Activated T-helper 1 cell treated with anti-CD3 and anti-CD28 coated beads, Interleukin-12 subunit alpha, Interleukin-12 subunit beta, Interleukin-2, Interleukin-4 antibody, amounts not matched to agents 30 ng/mL and 10 ng/mL and 1 ng/mL, durations not matched to agents 14 hours and 24 hours and 36 hours (primary cell): ENCODE results near the gene UGT1A8. TPM values are rescaled to one million over a fixed set of nuclear protein-coding genes. Genes with fewer than 3 reads are reported as not detected.
"Not testable (repeated sequence)": the region's sequence is repeated elsewhere in the genome, so short reads cannot be mapped to it uniquely, and the experiment has no call there.

Experiments
- DNase-seq: peaks from one replicate; pipeline ENCODE4 v3.0.0; 2021; ENCODE audit warnings: low spot score
- H3K27ac Mint-ChIP-seq: one replicate; pipeline ENCODE4 v1.8.0; 2021; ENCODE audit warnings: mild to moderate bottlenecking, mixed read lengths
- H3K27me3 Mint-ChIP-seq: one replicate; pipeline ENCODE4 v1.8.0; 2022; ENCODE audit warnings: mild to moderate bottlenecking, moderate library complexity, mixed read lengths; ENCODE audit not compliant: insufficient read depth
- H3K36me3 Mint-ChIP-seq: one replicate; pipeline ENCODE4 v1.8.0; 2021; ENCODE audit warnings: low read depth, mixed read lengths
- H3K4me1 Mint-ChIP-seq: one replicate; pipeline ENCODE4 v1.8.0; 2021; ENCODE audit warnings: low read depth, mixed read lengths
- H3K4me3 Mint-ChIP-seq: one replicate; pipeline ENCODE4 v1.8.0; 2021; ENCODE audit warnings: mild to moderate bottlenecking, moderate library complexity, mixed read lengths
- H3K9me3 Mint-ChIP-seq: one replicate; pipeline ENCODE4 v1.8.0; 2021; ENCODE audit warnings: mixed read lengths
- intact Hi-C: fragments of 100-400 bp; cut with micrococcal nuclease; formaldehyde crosslinking; loops from one replicate; pipeline ENCODE4 v1.15.1; 2024
- total RNA-seq: library from RNA; stranded (reverse); gene quantifications from 2 replicates; pipeline ENCODE4 v1.2.3, GENCODE V29; 2022

Gene UGT1A8
- total RNA-seq, 1 donor from 2014 or later: not detected

GRCh38 chr2:233654501-233654900 lies 37.1 kb downstream of the UGT1A8 start:
- Mint-ChIP-seq H3K36me3 (no peaks in the 10 kb centered on the region), H3K4me1 (no peaks in the 10 kb centered on the region), H3K27ac (no peak overlapping the region), H3K4me3 (no peak overlapping the region), H3K27me3 (peaks cover 16% of the 10 kb centered on the region), H3K9me3 (no peaks in the 10 kb centered on the region)
- DNase-seq: no peak
- intact Hi-C loops: no loop called here

GRCh38 chr2:233655043-233655442 lies 37.6 kb downstream of the UGT1A8 start:
- Mint-ChIP-seq H3K27me3 (peaks cover 16% of the 10 kb centered on the region), H3K27ac (no peak overlapping the region), H3K36me3 (no peaks in the 10 kb centered on the region), H3K9me3 (no peaks in the 10 kb centered on the region), H3K4me1 (no peaks in the 10 kb centered on the region), H3K4me3 (no peak overlapping the region)
- DNase-seq: no peak
- intact Hi-C loops: no loop called here

GRCh38 chr2:233655943-233656342 lies 38.5 kb downstream of the UGT1A8 start:
- H3K36me3 Mint-ChIP-seq, DNase-seq, intact Hi-C loops, H3K4me3 Mint-ChIP-seq, H3K9me3 Mint-ChIP-seq, H3K4me1 Mint-ChIP-seq, H3K27ac Mint-ChIP-seq: not testable (repeated sequence)
- peaks cover 13% of the 10 kb centered on the region for H3K27me3 Mint-ChIP-seq

GRCh38 chr2:233656443-233656842 lies 39.0 kb downstream of the UGT1A8 start:
- Mint-ChIP-seq H3K4me1 (no peaks in the 10 kb centered on the region), H3K27ac (no peak overlapping the region), H3K4me3 (no peak overlapping the region), H3K36me3 (no peaks in the 10 kb centered on the region), H3K27me3 (peaks cover 13% of the 10 kb centered on the region), H3K9me3 (no peaks in the 10 kb centered on the region)
- no peak for DNase-seq
- intact Hi-C loops: no loop called here

GRCh38 chr2:233658610-233659009 lies 41.2 kb downstream of the UGT1A8 start:
- Mint-ChIP-seq H3K4me1 (no peaks in the 10 kb centered on the region), H3K27ac (no peak overlapping the region), H3K27me3 (peaks cover 6% of the 10 kb centered on the region), H3K4me3 (no peak overlapping the region), H3K9me3 (no peaks in the 10 kb centered on the region), H3K36me3 (no peaks in the 10 kb centered on the region)
- DNase-seq: no peak
- intact Hi-C loops: no loop called here

GRCh38 chr2:233663911-233664310 lies 46.5 kb downstream of the UGT1A8 start:
- peaks cover 8% of the 10 kb centered on the region for H3K27me3 Mint-ChIP-seq
- intact Hi-C loops: no loop called here
- no peaks in the 10 kb centered on the region for H3K4me1 Mint-ChIP-seq
- H3K9me3 Mint-ChIP-seq: no peaks in the 10 kb centered on the region
- no peak overlapping the region for H3K4me3 Mint-ChIP-seq
- no peak for DNase-seq
- H3K36me3 Mint-ChIP-seq: no peaks in the 10 kb centered on the region
- no peak overlapping the region for H3K27ac Mint-ChIP-seq

GRCh38 chr2:233668605-233669260 lies 51.3 kb downstream of the UGT1A8 start:
- Mint-ChIP-seq H3K9me3 (no peaks in the 10 kb centered on the region), H3K27ac (no peak overlapping the region), H3K4me1 (no peaks in the 10 kb centered on the region), H3K36me3 (no peaks in the 10 kb centered on the region), H3K4me3 (no peak overlapping the region), H3K27me3 (peaks cover 8% of the 10 kb centered on the region)
- intact Hi-C loops: no loop called here
- no peak for DNase-seq

GRCh38 chr2:233671290-233672161 lies 54.1 kb downstream of the UGT1A8 start, which contains the start of gene UGT1A9:
TSS of gene UGT1A9 (plus strand) at chr2:233671898. CDS start at chr2:233671935, 37 bp downstream.
- H3K27ac Mint-ChIP-seq: no peak within 1 kb of the TSS
- no peaks in the 10 kb centered on the region for H3K36me3 Mint-ChIP-seq
- H3K9me3 Mint-ChIP-seq: no peaks in the 10 kb centered on the region
- intact Hi-C loops: no loop called here
- peaks cover 6% of the 10 kb centered on the region for H3K27me3 Mint-ChIP-seq
- no peak for DNase-seq
- no peak within 1 kb of the TSS for H3K4me3 Mint-ChIP-seq
- H3K4me1 Mint-ChIP-seq: no peaks in the 10 kb centered on the region

- no peak for DNase-seq
- Mint-ChIP-seq H3K4me3 (no peak overlapping the region), H3K27me3 (peaks cover 9% of the 10 kb centered on the region)
These were observed 55.5 kb downstream of the UGT1A8 start for GRCh38 chr2:233672886-233673285.

GRCh38 chr2:233673896-233674295 lies 56.5 kb downstream of the UGT1A8 start:
- intact Hi-C loops: no loop called here
- Mint-ChIP-seq H3K4me3 (no peak overlapping the region), H3K27me3 (peaks cover 4% of the 10 kb centered on the region), H3K27ac (no peak overlapping the region), H3K9me3 (no peaks in the 10 kb centered on the region), H3K4me1 (no peaks in the 10 kb centered on the region), H3K36me3 (no peaks in the 10 kb centered on the region)
- no peak for DNase-seq

More at GRCh38 chr2:233672886-233673285, 55.5 kb downstream of the UGT1A8 start:
- Mint-ChIP-seq H3K27ac (no peak overlapping the region), H3K4me1 (no peaks in the 10 kb centered on the region), H3K36me3 (no peaks in the 10 kb centered on the region), H3K9me3 (no peaks in the 10 kb centered on the region)
- intact Hi-C loops: no loop called here

- no peak overlapping the region for H3K4me3 Mint-ChIP-seq
- DNase-seq: no peak
- no peaks in the 10 kb centered on the region for H3K9me3 Mint-ChIP-seq
- peaks cover 4% of the 10 kb centered on the region for H3K27me3 Mint-ChIP-seq
- H3K36me3 Mint-ChIP-seq: no peaks in the 10 kb centered on the region
- intact Hi-C loops: no loop called here
- H3K4me1 Mint-ChIP-seq: no peaks in the 10 kb centered on the region
- H3K27ac Mint-ChIP-seq: no peak overlapping the region
These were observed 56.9 kb downstream of the UGT1A8 start for GRCh38 chr2:233674314-233674713.

- no peak for DNase-seq
- Mint-ChIP-seq H3K36me3 (no peaks in the 10 kb centered on the region), H3K4me3 (no peak overlapping the region), H3K27ac (no peak overlapping the region), H3K4me1 (no peaks in the 10 kb centered on the region), H3K27me3 (peaks cover 4% of the 10 kb centered on the region), H3K9me3 (no peaks in the 10 kb centered on the region)
- intact Hi-C loops: no loop called here
These were observed 57.6 kb downstream of the UGT1A8 start for GRCh38 chr2:233674995-233675394.

GRCh38 chr2:233676046-233676445 lies 58.6 kb downstream of the UGT1A8 start:
- Mint-ChIP-seq H3K4me3 (no peak overlapping the region), H3K4me1 (no peaks in the 10 kb centered on the region), H3K27me3 (peaks cover 4% of the 10 kb centered on the region), H3K27ac (no peak overlapping the region), H3K9me3 (no peaks in the 10 kb centered on the region), H3K36me3 (no peaks in the 10 kb centered on the region)
- intact Hi-C loops: no loop called here
- no peak for DNase-seq
